KMS-11 (cell line): ENCODE measurements around the gene CSK.

Source experiments
- H2AFZ ChIP-seq: fragments of 200-600 bp; sonication (generic); 2 replicates; pipeline ENCODE4 v1.6.1; 2016; ENCODE audit warnings: antibody characterized with exemption, mixed run types, low read depth
- H3K27ac ChIP-seq: fragments of 200-600 bp; sonication (generic); 2 replicates; pipeline ENCODE4 v1.6.1; 2016; ENCODE audit warnings: mild to moderate bottlenecking, mixed run types
- H3K27me3 ChIP-seq: fragments of 200-600 bp; sonication (generic); 2 replicates; pipeline ENCODE4 v1.6.1; 2017; ENCODE audit warnings: mild to moderate bottlenecking, low read depth, mixed run types, moderate library complexity; ENCODE audit not compliant: insufficient read depth
- H3K36me3 ChIP-seq: fragments of 200-600 bp; sonication (generic); 2 replicates; pipeline ENCODE4 v1.6.1; 2017; ENCODE audit warnings: mild to moderate bottlenecking, mixed run types; ENCODE audit not compliant: insufficient read depth
- H3K4me1 ChIP-seq: fragments of 200-600 bp; sonication (generic); 2 replicates; pipeline ENCODE4 v1.6.1; 2016; ENCODE audit warnings: mild to moderate bottlenecking, low read depth, mixed run types; ENCODE audit not compliant: poor library complexity, severe bottlenecking
- H3K4me2 ChIP-seq: fragments of 200-600 bp; sonication (generic); 2 replicates; pipeline ENCODE4 v1.7.0; 2016; ENCODE audit warnings: mild to moderate bottlenecking, mixed run types
- H3K4me3 ChIP-seq: fragments of 200-600 bp; sonication (generic); IDR thresholded peaks from 2 replicates; pipeline ENCODE4 v1.6.1; 2017; ENCODE audit warnings: low read depth, low read length, mixed read lengths; ENCODE audit not compliant: insufficient read depth
- H3K79me2 ChIP-seq: fragments of 200-600 bp; sonication (generic); 2 replicates; pipeline ENCODE4 v1.6.1; 2016; ENCODE audit warnings: low read depth, mixed run types; ENCODE audit not compliant: insufficient read depth
- H3K9ac ChIP-seq: fragments of 200-600 bp; sonication (generic); 2 replicates; pipeline ENCODE4 v1.6.1; 2016; ENCODE audit warnings: mild to moderate bottlenecking, mixed run types
- H4K20me1 ChIP-seq: fragments of 200-600 bp; sonication (generic); 2 replicates; pipeline ENCODE4 v1.6.1; 2016; ENCODE audit warnings: mild to moderate bottlenecking, mixed run types; ENCODE audit not compliant: insufficient read depth
- CTCF ChIP-seq: fragments of 200-600 bp; sonication (generic); conservative IDR thresholded peaks from 2 replicates; pipeline ENCODE4 v1.6.1; 2017; ENCODE audit warnings: low read depth, mild to moderate bottlenecking, antibody characterized with exemption, low read length, moderate library complexity, mixed read lengths

CSK gene

GRCh38 chr15:74845581-74845980 is 63.7 kb downstream of the CSK start:
- H3K4me1 ChIP-seq, result peaks cover 13% of the 10 kb centered on the region
- no peaks in the 10 kb centered on the region for H3K79me2 ChIP-seq
- H3K9ac ChIP-seq, result no peak overlapping the region
- no peak overlapping the region for H3K27ac ChIP-seq
- no peak overlapping the region for H2AFZ ChIP-seq
- H3K36me3 ChIP-seq, result no peaks in the 10 kb centered on the region
- H4K20me1 ChIP-seq, result no peaks in the 10 kb centered on the region
- no peak overlapping the region for H3K4me2 ChIP-seq
- no peaks in the 10 kb centered on the region for H3K27me3 ChIP-seq
- TF ChIP-seq CTCF, result no peak
- H3K4me3 ChIP-seq, result no peak overlapping the region

- Histone ChIP-seq H4K20me1 (no peaks in the 10 kb centered on the region), H3K27me3 (no peaks in the 10 kb centered on the region), H3K36me3 (no peaks in the 10 kb centered on the region), H2AFZ (no peak overlapping the region), H3K4me2 (no peak overlapping the region), H3K4me1 (peaks cover 13% of the 10 kb centered on the region), H3K9ac (no peak overlapping the region), H3K27ac (no peak overlapping the region), H3K79me2 (no peaks in the 10 kb centered on the region), H3K4me3 (no peak overlapping the region)
- TF ChIP-seq CTCF, result no peak
These were observed 65.6 kb downstream of the CSK start for GRCh38 chr15:74847432-74847831.

GRCh38 chr15:74850393-74850792 is 68.5 kb downstream of the CSK start:
- Histone ChIP-seq H3K36me3 (no peaks in the 10 kb centered on the region), H3K27ac (no peak overlapping the region), H3K4me2 (no peak overlapping the region), H2AFZ (no peak overlapping the region), H3K4me1 (peaks cover 7% of the 10 kb centered on the region), H3K79me2 (no peaks in the 10 kb centered on the region), H3K4me3 (no peak overlapping the region), H3K9ac (no peak overlapping the region), H4K20me1 (no peaks in the 10 kb centered on the region), H3K27me3 (no peaks in the 10 kb centered on the region)
- no peak for TF ChIP-seq CTCF

- H3K27me3 ChIP-seq, result no peaks in the 10 kb centered on the region
- peaks cover 7% of the 10 kb centered on the region for H3K4me1 ChIP-seq
- no peak overlapping the region for H3K9ac ChIP-seq
- no peak overlapping the region for H3K4me3 ChIP-seq
- H2AFZ ChIP-seq, result no peak overlapping the region
- no peaks in the 10 kb centered on the region for H4K20me1 ChIP-seq
- TF ChIP-seq CTCF, result no peak
- no peak overlapping the region for H3K27ac ChIP-seq
- no peak overlapping the region for H3K4me2 ChIP-seq
- no peaks in the 10 kb centered on the region for H3K36me3 ChIP-seq
- no peaks in the 10 kb centered on the region for H3K79me2 ChIP-seq
These were observed 70.1 kb downstream of the CSK start for GRCh38 chr15:74851960-74852359.
